Right lobe of liver (tissue), 4 donors: ENCODE results near the gene LRP5.

ENCODE experiments used
- CTCF ChIP-seq, 4 donors: fragments of 200-600 bp in 3 of 4; fragments of 450-650 bp in 1 of 4; IDR thresholded peaks; one replicate each; pipeline versions ENCODE4 v1.5.1 to v1.8.0; 2016 to 2022; ENCODE audit warnings: antibody characterized with exemption in 4 of 4, mild to moderate bottlenecking in 2 of 4
- POLR2A ChIP-seq: fragments of 450-650 bp; IDR thresholded peaks from one replicate; pipeline ENCODE4 v1.6.1; 2017; ENCODE audit warnings: antibody characterized with exemption, mild to moderate bottlenecking
- donor health status: DM: no; HTN: no; CAD: no.
- donor health status: DM: no; HTN: no; CAD: no.
- donor health status: DM: no; HTN: yes; CAD: no.

- no peak for TF ChIP-seq CTCF (IDR thresholded peaks at IDR 0.05)
- no peak for TF ChIP-seq POLR2A
Measured at GRCh38 chr11:68350759-68351449, 38.5 kb downstream of the LRP5 start.
